HG02973 (cell line): ENCODE measurements around the gene GABRA1.

Experiments used
- ATAC-seq: cut with Tn5 transposase; IDR thresholded peaks from one replicate; pipeline ENCODE4 v1.9.1; 2021; ENCODE audit warnings: moderate library complexity; ENCODE audit not compliant: unreplicated experiment

The GABRA1 gene

GRCh38 chr5:161847941-161848391, at the start of gene GABRA1:
Gene GABRA1, plus strand, starts transcription at chr5:161848120. Its CDS starts 2,691 bp downstream, at chr5:161850811.
- ATAC-seq, result no peak

DNA sequence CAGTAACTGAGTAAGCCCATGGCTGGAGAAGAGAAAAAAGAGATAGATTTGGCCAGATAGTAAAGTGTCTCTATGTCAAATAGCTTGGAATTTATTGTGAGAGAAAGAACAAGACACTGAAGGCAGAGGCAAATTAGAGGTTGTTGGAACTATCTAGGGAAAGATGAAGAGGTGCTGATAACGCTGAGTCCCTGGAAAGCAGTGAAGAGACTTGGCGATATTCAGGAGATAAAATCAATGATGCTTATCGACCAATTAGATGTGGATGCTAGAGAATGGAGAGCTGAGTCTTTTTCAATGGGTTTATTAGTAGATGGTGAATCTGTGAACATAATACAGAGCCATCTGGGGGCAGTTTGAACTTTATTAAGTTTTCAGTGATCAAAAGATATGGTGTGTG, 48.6 kb upstream of the GABRA1 start:
- no peak for ATAC-seq

GRCh38 chr5:161804263-161804662, 43.7 kb upstream of the GABRA1 start:
- ATAC-seq, result no peak

GRCh38 chr5:161846746-161847145, 1.2 kb upstream of the GABRA1 start:
- ATAC-seq, result no peak

DNA sequence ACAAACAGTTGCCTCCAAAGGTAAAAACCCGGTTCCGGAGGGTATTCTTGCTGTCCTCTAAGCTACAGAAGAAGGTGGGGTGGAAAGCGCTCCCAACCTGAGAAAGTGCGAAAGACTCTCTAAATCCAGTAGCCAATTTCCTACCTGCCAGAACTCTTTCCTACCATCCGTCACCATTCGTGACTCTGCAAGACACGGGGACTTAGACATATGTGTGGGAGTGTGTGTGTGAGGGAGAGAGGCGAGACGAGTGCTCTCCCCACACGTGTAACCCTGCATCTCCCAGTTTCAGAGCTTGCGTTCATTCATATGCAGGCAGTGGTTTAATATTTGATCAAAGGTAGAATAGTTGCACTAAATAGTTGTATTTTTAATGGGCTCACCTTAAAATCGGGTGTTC, 473 bp upstream of the GABRA1 start:
- no peak for ATAC-seq

DNA sequence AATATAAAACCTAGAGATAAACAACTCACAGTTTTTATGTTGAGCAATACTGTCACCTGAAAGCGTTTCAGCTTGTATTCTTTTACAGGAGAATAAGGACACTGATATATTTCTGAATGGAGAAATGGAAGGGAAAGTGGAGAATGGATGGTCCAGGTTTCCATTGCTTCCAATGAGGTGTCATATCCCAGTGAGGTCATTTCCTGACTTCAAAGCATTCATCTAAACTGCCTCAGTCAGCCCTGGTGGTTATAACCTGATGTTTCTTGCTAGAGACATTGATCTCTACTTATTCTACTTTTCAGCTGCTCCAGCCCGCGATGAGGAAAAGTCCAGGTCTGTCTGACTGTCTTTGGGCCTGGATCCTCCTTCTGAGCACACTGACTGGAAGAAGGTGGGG, 2.6 kb downstream of the GABRA1 start:
- no peak for ATAC-seq

- ATAC-seq, result no peak
These were observed 3.9 kb downstream of the GABRA1 start for GRCh38 chr5:161851691-161852299.

- no peak for ATAC-seq
These were observed 9.4 kb downstream of the GABRA1 start for GRCh38 chr5:161857358-161857757.

DNA sequence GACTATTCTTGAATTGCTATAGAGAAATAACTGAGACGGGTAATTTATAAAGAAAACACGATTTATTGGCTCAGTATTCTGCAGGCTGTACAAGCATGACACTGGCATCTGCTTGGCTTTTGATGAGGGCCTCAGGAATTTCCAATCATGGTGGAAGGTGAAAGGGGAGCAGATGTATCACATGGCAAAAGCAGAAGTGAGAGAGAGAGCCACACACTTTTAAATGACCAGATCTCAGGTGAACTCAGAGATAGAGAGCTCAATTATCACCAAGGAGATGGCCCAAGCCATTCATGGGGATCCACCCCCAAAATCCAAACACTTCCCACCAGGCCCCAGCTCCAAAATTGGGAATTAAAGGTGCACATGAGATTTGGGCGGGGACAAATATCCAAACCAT, 15.3 kb downstream of the GABRA1 start:
- ATAC-seq, result no peak

DNA sequence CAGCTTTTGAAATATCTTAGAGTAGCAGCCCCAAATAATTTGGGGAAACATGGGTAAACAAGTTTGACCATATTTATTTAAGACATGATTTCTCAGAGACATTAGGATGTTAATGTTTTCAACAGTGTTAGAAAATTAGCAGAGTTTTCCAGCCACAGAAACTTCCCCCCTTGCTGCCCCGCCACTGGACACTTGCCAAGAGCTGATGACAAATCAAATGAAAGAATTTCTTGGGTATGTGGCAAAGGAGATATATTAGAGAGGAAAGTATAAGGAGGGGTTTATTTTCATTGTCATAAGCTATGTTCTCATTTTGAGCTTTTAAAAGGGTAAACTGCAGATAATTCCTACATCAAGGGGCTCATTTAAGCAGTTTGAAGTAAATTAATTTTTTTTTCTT, 15.9 kb downstream of the GABRA1 start:
- ATAC-seq, result no peak

DNA sequence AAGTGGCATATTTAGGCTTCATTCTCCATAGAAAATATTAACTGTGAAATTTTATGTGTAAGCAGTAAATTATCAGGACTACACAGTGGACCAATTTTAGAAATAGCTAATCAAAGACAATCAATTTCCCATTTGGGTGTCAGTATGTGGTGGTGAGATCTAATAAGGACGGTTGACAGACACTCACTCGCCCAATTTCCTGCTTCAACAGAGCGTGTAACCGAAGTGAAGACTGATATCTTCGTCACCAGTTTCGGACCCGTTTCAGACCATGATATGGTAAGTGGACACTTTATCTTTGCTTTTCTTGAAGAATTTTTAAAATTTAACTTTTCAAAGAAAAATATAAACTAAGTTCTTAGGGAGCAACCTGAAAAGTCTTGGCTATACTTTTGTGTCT, 17.6 kb downstream of the GABRA1 start:
- ATAC-seq, result no peak

GRCh38 chr5:161889971-161890370, 42.1 kb downstream of the GABRA1 start:
- ATAC-seq, result no peak

DNA sequence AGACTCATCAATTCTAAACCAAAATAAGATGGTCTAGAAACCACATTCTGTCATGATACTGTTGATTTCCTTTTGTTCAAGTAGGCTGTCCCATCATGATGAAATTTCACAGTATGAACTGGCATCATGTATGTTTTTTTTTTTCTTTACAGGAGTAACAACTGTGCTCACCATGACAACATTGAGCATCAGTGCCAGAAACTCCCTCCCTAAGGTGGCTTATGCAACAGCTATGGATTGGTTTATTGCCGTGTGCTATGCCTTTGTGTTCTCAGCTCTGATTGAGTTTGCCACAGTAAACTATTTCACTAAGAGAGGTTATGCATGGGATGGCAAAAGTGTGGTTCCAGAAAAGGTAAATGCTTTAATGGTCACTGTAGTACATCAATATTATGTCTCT, 47.6 kb downstream of the GABRA1 start:
- no peak for ATAC-seq

DNA sequence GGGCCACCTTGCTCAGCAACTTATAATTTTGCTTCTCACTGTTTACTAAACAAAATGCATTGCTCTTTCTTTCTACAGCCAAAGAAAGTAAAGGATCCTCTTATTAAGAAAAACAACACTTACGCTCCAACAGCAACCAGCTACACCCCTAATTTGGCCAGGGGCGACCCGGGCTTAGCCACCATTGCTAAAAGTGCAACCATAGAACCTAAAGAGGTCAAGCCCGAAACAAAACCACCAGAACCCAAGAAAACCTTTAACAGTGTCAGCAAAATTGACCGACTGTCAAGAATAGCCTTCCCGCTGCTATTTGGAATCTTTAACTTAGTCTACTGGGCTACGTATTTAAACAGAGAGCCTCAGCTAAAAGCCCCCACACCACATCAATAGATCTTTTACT, 49.1 kb downstream of the GABRA1 start:
- no peak for ATAC-seq

GRCh38 chr5:161899590-161899989, 51.7 kb downstream of the GABRA1 start:
- no peak for ATAC-seq

GRCh38 chr5:161900981-161901380, 53.1 kb downstream of the GABRA1 start:
- no peak for ATAC-seq

GRCh38 chr5:161921781-161922180, 73.9 kb downstream of the GABRA1 start:
- no peak for ATAC-seq

- no peak for ATAC-seq
These were observed 76.3 kb downstream of the GABRA1 start for GRCh38 chr5:161924270-161924669.

- no peak for ATAC-seq
These were observed 78.0 kb downstream of the GABRA1 start for GRCh38 chr5:161925960-161926359.

GRCh38 chr5:161934486-161934885, 86.6 kb downstream of the GABRA1 start:
- no peak for ATAC-seq

DNA sequence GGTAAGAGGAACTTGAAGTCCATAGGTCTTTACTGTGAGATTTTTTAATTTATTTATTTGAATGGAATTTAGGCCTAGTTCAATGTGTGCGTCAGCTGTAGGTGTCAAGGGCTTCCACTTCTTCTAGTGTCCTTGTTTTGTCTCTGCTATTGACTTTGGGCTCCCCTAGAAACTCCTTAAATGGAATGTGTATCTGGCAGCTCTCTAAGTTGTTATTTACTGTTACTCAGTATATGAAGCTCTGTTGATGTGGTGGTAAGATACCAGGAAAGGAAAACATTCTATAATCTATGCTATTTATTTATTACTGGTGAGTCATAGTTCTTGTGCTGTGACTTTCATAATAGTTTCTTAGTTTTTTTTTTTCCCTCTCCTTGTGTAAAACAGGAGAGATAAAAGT, 97.1 kb downstream of the GABRA1 start:
- no peak for ATAC-seq

- no peak for ATAC-seq
These were observed 99.0 kb downstream of the GABRA1 start for GRCh38 chr5:161946911-161947310.
